ENCODE data around the gene GRM6. TPM values are rescaled to one million over a fixed set of nuclear protein-coding genes. Genes with fewer than 3 reads are reported as not detected.

GRM6 gene
- total RNA-seq, 1 experiment from 2014 or later, result not detected

DNA sequence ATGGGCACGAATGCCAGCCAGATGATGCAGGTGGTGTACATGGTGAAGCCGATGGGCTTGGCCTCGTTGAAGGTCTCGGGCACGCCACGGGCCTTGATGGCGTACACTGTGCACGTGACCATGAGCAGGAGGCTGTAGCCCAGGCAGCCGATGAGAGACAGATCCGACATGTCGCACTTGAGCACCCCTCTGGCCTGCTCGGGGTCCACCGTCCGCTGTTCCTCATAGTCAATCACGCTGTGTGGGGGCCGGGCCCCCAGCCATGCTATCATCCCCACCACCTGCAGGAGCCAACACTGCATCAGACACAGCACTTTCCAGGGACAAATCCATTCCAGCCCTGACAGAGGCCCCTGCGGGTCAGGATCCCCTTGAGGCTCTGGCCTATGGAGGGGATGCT lies 12.2 kb downstream of the GRM6 start:
- H3K4me3 Mint-ChIP-seq, result no peak overlapping the region
- WGBS (ENCODE audit: extremely low coverage, insufficient read length, low lambda C conversion rate), result no CpG with 5 or more reads among the region's 17 CpGs
- no peak overlapping the region for H3K27ac Mint-ChIP-seq

More for the DNA sequence above, 12.2 kb downstream of the GRM6 start:
- no peak overlapping the region for H4K8ac ChIP-seq (replicated peaks; ENCODE audit: insufficient read length, low read depth, low read length)
- H2BK20ac ChIP-seq (ENCODE audit: low read depth, low read length, poor library complexity, severe bottlenecking), result no peak overlapping the region
- no peaks in the 10 kb centered on the region for H4K20me1 ChIP-seq (ENCODE audit: control insufficient read depth, insufficient read depth, insufficient read length)
- H2BK12ac ChIP-seq (ENCODE audit: insufficient read length, low read depth, low read length), result no peak overlapping the region
- no peak overlapping the region for H3K4ac ChIP-seq (ENCODE audit: low read depth, low read length)
- no peaks in the 10 kb centered on the region for H3K79me2 ChIP-seq (ENCODE audit: insufficient read depth, low read length)
- peaks cover 85% of the 10 kb centered on the region for H3K9me3 ChIP-seq (ENCODE audit: control insufficient read depth, low read depth, low read length)
- H3K79me1 ChIP-seq (ENCODE audit: insufficient read depth, low read depth, low read length, poor library complexity, severe bottlenecking), result no peaks in the 10 kb centered on the region
- H3K14ac ChIP-seq (ENCODE audit: insufficient read depth, low read length), result no peak overlapping the region
- no peak overlapping the region for H2BK120ac ChIP-seq (ENCODE audit: low read depth, low read length, poor library complexity, severe bottlenecking)
- no peak overlapping the region for H3K23ac ChIP-seq (ENCODE audit: insufficient read length, low read depth, low read length)
- no peak overlapping the region for H3K4me2 ChIP-seq (ENCODE audit: insufficient read depth, insufficient read length, low read length)
- H3K4me1 ChIP-seq (ENCODE audit: insufficient read depth, low read length), result no peaks in the 10 kb centered on the region
- H3K18ac ChIP-seq (ENCODE audit: insufficient read length, low read depth, low read length), result no peak overlapping the region
- no peak for DNase-seq
- Mint-ChIP-seq H3K27me3 (ENCODE audit: low read depth) (peaks cover 27% of the 10 kb centered on the region), H3K9me3 (peaks cover 88 to 97% of the 10 kb centered on the region in 2 experiments), H3K4me1 (no peaks in the 10 kb centered on the region), H3K36me3 (ENCODE audit: insufficient read depth in 1 of 3, low read depth in 3 of 3) (peaks cover 17 to 47% (median 21%) of the 10 kb centered on the region in 3 experiments)
- H2BK15ac ChIP-seq (ENCODE audit: low read depth, low read length), result no peak overlapping the region
- H3K23me2 ChIP-seq (ENCODE audit: insufficient read length, low read depth, low read length, poor library complexity, severe bottlenecking), result no peaks in the 10 kb centered on the region
- H4K91ac ChIP-seq (ENCODE audit: insufficient read length, low read depth, low read length), result no peak overlapping the region
- no peak overlapping the region for H3K9ac ChIP-seq (ENCODE audit: extremely low read depth, insufficient read length, low read length)
- H3K27me3 ChIP-seq (ENCODE audit: insufficient read depth, low read length), result no peaks in the 10 kb centered on the region
- H4K5ac ChIP-seq (ENCODE audit: insufficient read length, low read depth, low read length), result no peak overlapping the region
- no peak overlapping the region for H3K27ac ChIP-seq (ENCODE audit: insufficient read length, low read depth, low read length)
- no peak overlapping the region for H3K56ac ChIP-seq (ENCODE audit: insufficient read length, low read depth, low read length)
- no peak overlapping the region for H2AK5ac ChIP-seq (ENCODE audit: insufficient read length, low read length)
- no peak overlapping the region for H2AFZ ChIP-seq (ENCODE audit: low read length)
- TF ChIP-seq, protein P1, sequence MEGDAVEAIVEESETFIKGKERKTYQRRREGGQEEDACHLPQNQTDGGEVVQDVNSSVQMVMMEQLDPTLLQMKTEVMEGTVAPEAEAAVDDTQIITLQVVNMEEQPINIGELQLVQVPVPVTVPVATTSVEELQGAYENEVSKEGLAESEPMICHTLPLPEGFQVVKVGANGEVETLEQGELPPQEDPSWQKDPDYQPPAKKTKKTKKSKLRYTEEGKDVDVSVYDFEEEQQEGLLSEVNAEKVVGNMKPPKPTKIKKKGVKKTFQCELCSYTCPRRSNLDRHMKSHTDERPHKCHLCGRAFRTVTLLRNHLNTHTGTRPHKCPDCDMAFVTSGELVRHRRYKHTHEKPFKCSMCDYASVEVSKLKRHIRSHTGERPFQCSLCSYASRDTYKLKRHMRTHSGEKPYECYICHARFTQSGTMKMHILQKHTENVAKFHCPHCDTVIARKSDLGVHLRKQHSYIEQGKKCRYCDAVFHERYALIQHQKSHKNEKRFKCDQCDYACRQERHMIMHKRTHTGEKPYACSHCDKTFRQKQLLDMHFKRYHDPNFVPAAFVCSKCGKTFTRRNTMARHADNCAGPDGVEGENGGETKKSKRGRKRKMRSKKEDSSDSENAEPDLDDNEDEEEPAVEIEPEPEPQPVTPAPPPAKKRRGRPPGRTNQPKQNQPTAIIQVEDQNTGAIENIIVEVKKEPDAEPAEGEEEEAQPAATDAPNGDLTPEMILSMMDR (conservative IDR thresholded peaks at IDR 0.05), result no peak
- H3T11ph ChIP-seq (ENCODE audit: low read length), result no peak overlapping the region
- H2BK5ac ChIP-seq (ENCODE audit: insufficient read length, low read length), result no peak overlapping the region

All from H9 (cell line).